K562 (cell line): ENCODE measurements around the gene GNG5. TPM values are rescaled to one million over a fixed set of nuclear protein-coding genes. Genes with fewer than 3 reads are reported as not detected.

Source experiments
- ATAC-seq: fragments of 200-7000 bp; cut with Tn5 transposase; 3 replicates; pipeline ENCODE4 v1.9.1; 2020; ENCODE audit warnings: moderate library complexity
- BruUV-seq: library from RNA; stranded (reverse); fragments of 400-500 nt; replicated peaks from 2 replicates; lab custom pipeline; 2021; lab: Mats Ljungman, UMichigan
- CTCF ChIA-PET: fragments of 300-600 bp; formaldehyde crosslinking; extraction: SDS; loops from one replicate; lab custom pipeline; 2021; ENCODE audit warnings: low intra/inter-chr PET ratio; lab: Yijun Ruan, JAX
- POLR2A ChIA-PET: fragments of 300-600, 350-650 bp; sonication (Branson Sonifier 250); formaldehyde crosslinking; extraction: SDS; loops from one replicate; lab custom pipeline; 2021; ENCODE audit warnings: antibody characterized with exemption, inconsistent platforms; lab: Yijun Ruan, JAX
- DNase-seq, 4 experiments: peaks; one replicate each; pipeline versions ENCODE4 v3.0.0 to v3.0.0-alpha.2; 2011 to 2018; ENCODE audit warnings: low spot score in 3 of 4, mixed read lengths in 3 of 4; ENCODE audit errors: extremely low read depth in 1 of 4
- FAIRE-seq: peaks from 2 replicates; lab custom pipeline; 2011; peaks lifted over from hg19 to GRCh38; lab: Jason Lieb, UNC
- H2AFZ ChIP-seq: 2 replicates; pipeline ENCODE4 v1.6.0; 2011; ENCODE audit warnings: low read depth, low read length, control low read depth, inconsistent platforms
- H3K27ac ChIP-seq: fragments of 200-600 bp; 3 replicates; pipeline ENCODE4 v1.8.0; 2011; ENCODE audit warnings: low read depth, mild to moderate bottlenecking, control low read depth, inconsistent platforms, low read length, moderate library complexity, mixed read lengths; ENCODE audit errors: extremely low read depth
- H3K27me3 ChIP-seq, 2 experiments: fragments of 300-600 bp in 1 of 2; 2 replicates in 1 of 2; 3 replicates in 1 of 2; pipeline versions ENCODE4 v1.6.0 to v1.8.0; 2011; ENCODE audit warnings: inconsistent platforms in 2 of 2, low read length in 2 of 2, mild to moderate bottlenecking in 1 of 2, mixed read lengths in 1 of 2, moderate library complexity in 1 of 2; ENCODE audit not compliant: control insufficient read depth in 2 of 2, insufficient read depth in 2 of 2
- H3K36me3 ChIP-seq: fragments of 300-600 bp; 3 replicates; pipeline ENCODE4 v1.8.0; 2011; ENCODE audit warnings: mild to moderate bottlenecking, low read length, inconsistent platforms; ENCODE audit not compliant: control insufficient read depth, insufficient read depth
- H3K4me1 ChIP-seq, 2 experiments: fragments of 200-600 bp in 1 of 2; replicated peaks in 1 of 2; 2 replicates in 1 of 2; 3 replicates in 1 of 2; pipeline versions ENCODE4 v1.5.1 to v1.8.0; 2011; ENCODE audit warnings: inconsistent platforms in 2 of 2, low read length in 2 of 2, mild to moderate bottlenecking in 1 of 2, mixed read lengths in 1 of 2, moderate library complexity in 1 of 2; ENCODE audit not compliant: control insufficient read depth in 2 of 2, insufficient read depth in 2 of 2
- H3K4me2 ChIP-seq: 2 replicates; pipeline ENCODE4 v1.6.1; 2011; ENCODE audit warnings: low read length, control low read depth, inconsistent platforms, mixed read lengths; ENCODE audit not compliant: insufficient read depth
- H3K4me3 ChIP-seq: fragments of 200-600 bp; sonication (generic), shearing (Covaris generic); 2 replicates; pipeline ENCODE4 v1.5.1; 2016; ENCODE audit warnings: control low read depth, inconsistent platforms
- H3K79me2 ChIP-seq: fragments of 200-600 bp; 3 replicates; pipeline ENCODE4 v1.8.0; 2011; ENCODE audit warnings: low read length, inconsistent platforms; ENCODE audit not compliant: control insufficient read depth, insufficient read depth
- H3K9ac ChIP-seq, 2 experiments: 2 replicates each; pipeline versions ENCODE4 v1.6.0 to v1.6.1; 2011; ENCODE audit warnings: low read depth in 2 of 2, low read length in 2 of 2, control low read depth in 1 of 2, inconsistent platforms in 1 of 2, mild to moderate bottlenecking in 1 of 2, mixed read lengths in 1 of 2; ENCODE audit not compliant: insufficient read depth in 1 of 2
- H3K9me1 ChIP-seq: one replicate; pipeline ENCODE4 v1.6.0; 2011; ENCODE audit warnings: inconsistent platforms, mild to moderate bottlenecking, low read length, moderate library complexity; ENCODE audit not compliant: control insufficient read depth, insufficient read depth
- H3K9me3 ChIP-seq: replicated peaks from 2 replicates; pipeline ENCODE4 v1.5.1; 2011; ENCODE audit warnings: low read depth, low read length, inconsistent platforms; ENCODE audit not compliant: control insufficient read depth, insufficient read depth
- H4K20me1 ChIP-seq: replicated peaks from 2 replicates; pipeline ENCODE4 v1.6.1; 2011; ENCODE audit warnings: low read length, inconsistent platforms, mixed read lengths; ENCODE audit not compliant: control insufficient read depth, insufficient read depth
- ARID1B ChIP-seq: fragments of 450-650 bp; IDR thresholded peaks from 2 replicates; pipeline ENCODE4 v1.6.1; 2016; ENCODE audit warnings: antibody characterized with exemption, mild to moderate bottlenecking, inconsistent platforms
- ARID3B ChIP-seq: fragments of 250-450 bp; sonication (Bioruptor Pico); IDR thresholded peaks from 2 replicates; pipeline ENCODE4 v1.4.0; 2020; ENCODE audit warnings: borderline replicate concordance
- BCL6 ChIP-seq: fragments of 250-450 bp; sonication (Bioruptor Pico); IDR thresholded peaks from 2 replicates; pipeline ENCODE4 v1.4.0; 2020
- DPF2 ChIP-seq: fragments of 450-650 bp; IDR thresholded peaks from 2 replicates; pipeline ENCODE4 v1.6.1; 2016
- EGR1 ChIP-seq: fragments of 450-650 bp; conservative IDR thresholded peaks from 2 replicates; pipeline ENCODE4 v1.6.1; 2017; ENCODE audit warnings: mild to moderate bottlenecking
- EP300 ChIP-seq: IDR thresholded peaks from 2 replicates; pipeline ENCODE4 v1.6.1; 2012; ENCODE audit warnings: low read length, improper control_type of control experiment
- ESRRA ChIP-seq: fragments of 450-650 bp; IDR thresholded peaks from 2 replicates; pipeline ENCODE4 v1.6.1; 2014; ENCODE audit warnings: low read depth, mild to moderate bottlenecking, moderate library complexity, borderline replicate concordance
- FOXA3 ChIP-seq, 2 experiments: fragments of 450-650 bp in 1 of 2; sonication (generic) in 1 of 2; formaldehyde crosslinking; IDR thresholded peaks in 1 of 2; conservative IDR thresholded peaks in 1 of 2; 2 replicates each; pipeline versions ENCODE4 v1.4.0 to v1.8.0; 2020 to 2022; ENCODE audit warnings: mild to moderate bottlenecking in 2 of 2, missing genetic modification reagents in 1 of 2
- MTA2 ChIP-seq: fragments of 450-650 bp; IDR thresholded peaks from 2 replicates; pipeline ENCODE4 v1.6.1; 2016; ENCODE audit warnings: low read depth
- NCOR1 ChIP-seq: fragments of 450-650 bp; IDR thresholded peaks from 2 replicates; pipeline ENCODE4 v1.6.1; 2016; ENCODE audit warnings: mild to moderate bottlenecking, moderate library complexity
- NFIC ChIP-seq: fragments of 450-650 bp; IDR thresholded peaks from 2 replicates; pipeline ENCODE4 v1.6.1; 2017; ENCODE audit warnings: mild to moderate bottlenecking, inconsistent platforms
- RREB1 ChIP-seq: fragments of 250-450 bp; sonication (Bioruptor Pico); IDR thresholded peaks from 2 replicates; pipeline ENCODE4 v1.4.0; 2020
- SOX6 ChIP-seq: fragments of 450-650 bp; IDR thresholded peaks from 2 replicates; pipeline ENCODE4 v1.6.1; 2014; ENCODE audit warnings: mild to moderate bottlenecking
- TEAD4 ChIP-seq, 2 experiments: sonication (generic) in 1 of 2; formaldehyde crosslinking in 1 of 2; IDR thresholded peaks; 2 replicates each; pipeline versions ENCODE4 v1.6.1 to v1.8.0; 2012 to 2022; ENCODE audit warnings: borderline replicate concordance in 1 of 2, inconsistent platforms in 1 of 2, low read length in 1 of 2, mild to moderate bottlenecking in 1 of 2, missing genetic modification reagents in 1 of 2
- ZNF785 ChIP-seq: fragments of 250-450 bp; sonication (Bioruptor Pico); IDR thresholded peaks from 2 replicates; pipeline ENCODE4 v1.4.0; 2020; ENCODE audit warnings: mild to moderate bottlenecking
- WGBS: fragments of 100-300 bp; shearing (Covaris generic); methylation state at CpG from one replicate; pipeline ENCODE4 v1.1.6; 2016; ENCODE audit warnings: low coverage, mixed read lengths; ENCODE audit not compliant: insufficient coverage; ENCODE audit errors: missing lambda C conversion rate; 5-methylcytosine and 5-hydroxymethylcytosine counted together
- in situ Hi-C: fragments of 300-500 bp; cut with MboI; formaldehyde crosslinking; loops from 4 replicates; pipeline ENCODE4 v1.15.0; 2018; ENCODE audit warnings: inconsistent platforms, mixed read lengths
- intact Hi-C: fragments of 100-400 bp; cut with micrococcal nuclease; formaldehyde crosslinking; loops from 2 replicates; pipeline ENCODE4 v1.14.2; 2022
- polyA plus RNA-seq, 8 experiments: library from polyadenylated mRNA; depleted of rRNA in 4 of 8; stranded (reverse) in 5 of 8; unstranded in 3 of 8; fragments of >200 nt; fragmentation: Nextera tagmentation in 2 of 8; fragmentation: Illumina TruSeq in 1 of 8; extraction: Ambion mirVana in 2 of 8; extraction: Trizol in 1 of 8; gene quantifications; 2 replicates each; pipeline versions ENCODE4 v1.2.1 to v1.2.3, GENCODE V29; 2011 to 2014; ENCODE audit warnings: inconsistent platforms in 1 of 8, missing spikeins in 1 of 8
- total RNA-seq, 7 experiments: library from RNA; depleted of rRNA in 6 of 7; stranded (reverse); fragments of >200 nt in 6 of 7; fragmentation: Illumina TruSeq in 2 of 7; extraction: Trizol in 2 of 7; gene quantifications; 2 replicates each; pipeline versions ENCODE4 v1.2.1 to v1.2.3, GENCODE V29; 2011 to 2021; ENCODE audit warnings: low replicate concordance in 1 of 7

Gene GNG5
- total and polyA plus RNA-seq, 9 of the 15 experiments (the other 6 are each of a cell fraction or from before 2014, with no cell fraction given): 61.9 to 243 (median 150) TPM

GRCh38 chr1:84481317-84481716 is 25.1 kb downstream of the GNG5 start (continued):
- TF ChIP-seq ARID1B (peak; percentile 88), SOX6 (0 out of 2 replicates have a peak, but pooled peaks have one; percentile 26), FOXA3 (CRISPR knock-in tag; conservative IDR thresholded peaks at IDR 0.05 in 1 of 2, IDR thresholded peaks at IDR 0.05 in 1 of 2) (no peak), EGR1 (peak; percentile 36; the same call in 1 of the 2 replicates), DPF2 (peak; percentile 80), MTA2 (peak; percentile 69), ESRRA (no peak), EP300 (peak; percentile 59; the same call in 1 of the 2 replicates), NCOR1 (peak; percentile 64), TEAD4 (IDR thresholded peaks at IDR 0.05; ENCODE audit: low read length) (peak; percentile 78), TEAD4 (CRISPR knock-in tag; IDR thresholded peaks at IDR 0.05; ENCODE audit: borderline replicate concordance) (no peak), NFIC (peak; percentile 58)
- TF ChIP-seq, all 486 proteins: peak for 24

- ATAC-seq: no peak
- Histone ChIP-seq H4K20me1 (peaks cover 9% of the 10 kb centered on the region; the same call in 1 of the 2 replicates), H3K9ac (peak overlapping the region in 1 of 2 experiments; percentile 92; a peak in 2 of 4 replicates), H3K4me2 (peak overlapping the region; percentile 95; the same call in 1 of the 2 replicates), H3K27me3 (no peaks in the 10 kb centered on the region; a peak in 1 of 5 replicates), H3K4me1 (peaks cover 0 to 5% of the 10 kb centered on the region in 2 experiments; a peak in 2 of 5 replicates), H3K4me3 (peak overlapping the region; percentile 89), H2AFZ (no peak overlapping the region), H3K27ac (no peak overlapping the region; the same call in 2 of the 3 replicates), H3K79me2 (peaks cover 58% of the 10 kb centered on the region), H3K9me3 (peaks cover 9% of the 10 kb centered on the region), H3K36me3 (peaks cover 39% of the 10 kb centered on the region), H3K9me1 (no peaks in the 10 kb centered on the region)
- WGBS: 27% methylated on average over 4 of the region's 4 CpGs
- in situ Hi-C loops: no loop called here
- no peak for FAIRE-seq
- ChIA-PET POLR2A (interaction anchor here (0.6 to 2.9 kb wide), 6 partner anchors 10 to 46 kb away, joined by 3 to 34 read pairs (median 8); partner anchors contain the start of genes GNG5 and SPATA1), CTCF (no interaction called here)
- no TSS peak for BruUV-seq
- intact Hi-C loops: no loop called here
- no peak for DNase-seq
- TF ChIP-seq BCL6 (no peak), ZNF785 (CRISPR knock-in tag) (no peak), RREB1 (CRISPR knock-in tag) (no peak), ARID3B (CRISPR knock-in tag) (no peak)
Measured at GRCh38 chr1:84480650-84481049, 25.7 kb downstream of the GNG5 start.
